HepG2 (cell line): ENCODE data around the gene COG1. TPM values are rescaled to one million over a fixed set of nuclear protein-coding genes. Genes with fewer than 3 reads are reported as not detected.

Experiments
- ELF3 ChIP-seq: IDR thresholded peaks from 2 replicates; pipeline ENCODE4 v1.6.1; 2016; ENCODE audit warnings: missing genetic modification reagents, missing compliant biosample characterization
- HMGA1 ChIP-seq: sonication (generic); formaldehyde crosslinking; conservative IDR thresholded peaks from 2 replicates; pipeline ENCODE4 v1.4.0; 2020; ENCODE audit warnings: missing genetic modification reagents
- KMT2A ChIP-seq: sonication (generic); formaldehyde crosslinking; IDR thresholded peaks from 2 replicates; pipeline ENCODE4 v1.4.0; 2020; ENCODE audit warnings: missing genetic modification reagents
- KMT2B ChIP-seq: IDR thresholded peaks from 2 replicates; pipeline ENCODE4 v1.6.1; 2016; ENCODE audit warnings: missing genetic modification reagents, missing compliant biosample characterization
- MYPOP ChIP-seq: sonication (generic); formaldehyde crosslinking; IDR thresholded peaks from 2 replicates; pipeline ENCODE4 v1.8.1; 2023; ENCODE audit warnings: mild to moderate bottlenecking, moderate library complexity, missing genetic modification reagents
- TGIF2 ChIP-seq: IDR thresholded peaks from 2 replicates; pipeline ENCODE4 v1.6.1; 2016; ENCODE audit warnings: control low read depth, missing compliant biosample characterization
- ZBTB3 ChIP-seq: sonication (generic); formaldehyde crosslinking; IDR thresholded peaks from 2 replicates; pipeline ENCODE4 v1.4.0; 2020; ENCODE audit warnings: low read depth, mild to moderate bottlenecking, moderate library complexity, missing genetic modification reagents, borderline replicate concordance
- ZBTB34 ChIP-seq: sonication (generic); formaldehyde crosslinking; IDR thresholded peaks from 2 replicates; pipeline ENCODE4 v1.8.0; 2022; ENCODE audit warnings: mild to moderate bottlenecking, missing genetic modification reagents
- ZBTB37 ChIP-seq: sonication (generic); formaldehyde crosslinking; IDR thresholded peaks from 2 replicates; pipeline ENCODE4 v1.4.0; 2020; ENCODE audit warnings: mild to moderate bottlenecking, missing genetic modification reagents
- ZNF251 ChIP-seq: sonication (generic); formaldehyde crosslinking; IDR thresholded peaks from 2 replicates; pipeline ENCODE4 v1.9.0; 2021; ENCODE audit warnings: mild to moderate bottlenecking, missing genetic modification reagents
- ZNF674 ChIP-seq: sonication (generic); formaldehyde crosslinking; IDR thresholded peaks from 2 replicates; pipeline ENCODE4 v1.5.0; 2020; ENCODE audit warnings: low read depth, mild to moderate bottlenecking, missing genetic modification reagents
- ZNF839 ChIP-seq: sonication (generic); formaldehyde crosslinking; IDR thresholded peaks from 2 replicates; pipeline ENCODE4 v1.4.0; 2020; ENCODE audit warnings: missing genetic modification reagents, mild to moderate bottlenecking, borderline replicate concordance
- ZSCAN12 ChIP-seq: sonication (generic); formaldehyde crosslinking; IDR thresholded peaks from 2 replicates; pipeline ENCODE4 v1.9.0; 2021; ENCODE audit warnings: mild to moderate bottlenecking, missing genetic modification reagents
- polyA plus RNA-seq, 8 experiments: library from polyadenylated mRNA; depleted of rRNA in 3 of 8; stranded (reverse) in 7 of 8; unstranded in 1 of 8; fragments of >200 nt; fragmentation: Illumina TruSeq in 4 of 8; extraction: Trizol in 4 of 8; gene quantifications; 2 replicates each; pipeline versions ENCODE4 v1.2.1 to v1.2.3, GENCODE V29; 2011 to 2016; ENCODE audit warnings: low read depth in 4 of 8, missing spikeins in 1 of 8, mixed read lengths in 1 of 8; ENCODE audit not compliant: insufficient read depth in 1 of 8
- total RNA-seq, 5 experiments: library from RNA; depleted of rRNA; stranded (reverse); fragments of >200 nt; fragmentation: Illumina TruSeq; extraction: Trizol; gene quantifications; 2 replicates each; pipeline ENCODE4 v1.2.3, GENCODE V29; 2016; ENCODE audit warnings: low read depth in 1 of 5
- TF ChIP-seq, protein P1 (sequence below): sonication (generic); formaldehyde crosslinking; IDR thresholded peaks from 2 replicates; pipeline ENCODE4 v1.5.0; 2020; ENCODE audit warnings: mild to moderate bottlenecking, low read depth, missing genetic modification reagents, borderline replicate concordance
- TF ChIP-seq, protein P2 (sequence below), 2 experiments: sonication (generic) in 1 of 2; formaldehyde crosslinking in 1 of 2; IDR thresholded peaks; 2 replicates each; pipeline versions ENCODE4 v1.6.1 to v1.9.0; 2014 to 2022; ENCODE audit warnings: antibody characterized with exemption in 1 of 2, borderline replicate concordance in 1 of 2, inconsistent platforms in 1 of 2, low read depth in 1 of 2, missing genetic modification reagents in 1 of 2

The COG1 gene
- total and polyA plus RNA-seq, 2 of the 13 experiments (the other 11 are each of a cell fraction or from before 2014, with no cell fraction given) = 36.6 to 39.7 TPM

GRCh38 chr17:73187203-73187769 is 5.6 kb upstream of the COG1 start (continued):
- TF ChIP-seq MYPOP (CRISPR knock-in tag) (peak; percentile 72; the same call in 1 of the 2 replicates), ZNF674 (no peak), KMT2A (CRISPR knock-in tag) (no peak; the same call in 1 of the 2 replicates), KMT2B (CRISPR knock-in tag) (peak; percentile 68; the same call in 1 of the 2 replicates), ZBTB37 (CRISPR knock-in tag) (peak; percentile 96), ZSCAN12 (CRISPR knock-in tag) (no peak), HMGA1 (CRISPR knock-in tag) (no peak), ZBTB3 (CRISPR knock-in tag) (no peak), ELF3 (CRISPR knock-in tag) (peak; percentile 94), ZNF839 (CRISPR knock-in tag) (no peak), ZNF251 (CRISPR knock-in tag) (no peak), TGIF2 (CRISPR knock-in tag) (peak; percentile 97), ZBTB34 (peak; percentile 98)
- TF ChIP-seq, protein P1, sequence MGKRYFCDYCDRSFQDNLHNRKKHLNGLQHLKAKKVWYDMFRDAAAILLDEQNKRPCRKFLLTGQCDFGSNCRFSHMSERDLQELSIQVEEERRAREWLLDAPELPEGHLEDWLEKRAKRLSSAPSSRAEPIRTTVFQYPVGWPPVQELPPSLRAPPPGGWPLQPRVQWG (CRISPR knock-in tag) = no peak
- TF ChIP-seq, protein P2, sequence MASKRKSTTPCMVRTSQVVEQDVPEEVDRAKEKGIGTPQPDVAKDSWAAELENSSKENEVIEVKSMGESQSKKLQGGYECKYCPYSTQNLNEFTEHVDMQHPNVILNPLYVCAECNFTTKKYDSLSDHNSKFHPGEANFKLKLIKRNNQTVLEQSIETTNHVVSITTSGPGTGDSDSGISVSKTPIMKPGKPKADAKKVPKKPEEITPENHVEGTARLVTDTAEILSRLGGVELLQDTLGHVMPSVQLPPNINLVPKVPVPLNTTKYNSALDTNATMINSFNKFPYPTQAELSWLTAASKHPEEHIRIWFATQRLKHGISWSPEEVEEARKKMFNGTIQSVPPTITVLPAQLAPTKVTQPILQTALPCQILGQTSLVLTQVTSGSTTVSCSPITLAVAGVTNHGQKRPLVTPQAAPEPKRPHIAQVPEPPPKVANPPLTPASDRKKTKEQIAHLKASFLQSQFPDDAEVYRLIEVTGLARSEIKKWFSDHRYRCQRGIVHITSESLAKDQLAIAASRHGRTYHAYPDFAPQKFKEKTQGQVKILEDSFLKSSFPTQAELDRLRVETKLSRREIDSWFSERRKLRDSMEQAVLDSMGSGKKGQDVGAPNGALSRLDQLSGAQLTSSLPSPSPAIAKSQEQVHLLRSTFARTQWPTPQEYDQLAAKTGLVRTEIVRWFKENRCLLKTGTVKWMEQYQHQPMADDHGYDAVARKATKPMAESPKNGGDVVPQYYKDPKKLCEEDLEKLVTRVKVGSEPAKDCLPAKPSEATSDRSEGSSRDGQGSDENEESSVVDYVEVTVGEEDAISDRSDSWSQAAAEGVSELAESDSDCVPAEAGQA (IDR thresholded peaks at IDR 0.05; ENCODE audit: low read depth) = no peak
- TF ChIP-seq, protein P2 (CRISPR knock-in tag; IDR thresholded peaks at IDR 0.05; ENCODE audit: borderline replicate concordance) = no peak; the same call in 1 of the 2 replicates
